Peyer's patch (tissue), 4 donors: Measurements from ENCODE around the gene CFAP54.

Source experiments
- POLR2A ChIP-seq, 2 donors: fragments of 450-650 bp; IDR thresholded peaks; one replicate each; pipeline ENCODE4 v1.5.1; 2017; ENCODE audit warnings: antibody characterized with exemption in 2 of 2, mild to moderate bottlenecking in 2 of 2, moderate library complexity in 2 of 2
- TF ChIP-seq, protein P1 (sequence below), 6 experiments: fragments of 450-650 bp in 4 of 6; fragments of 200-600 bp in 2 of 6; sonication (generic) in 1 of 6; IDR thresholded peaks; one replicate each; pipeline ENCODE4 v1.5.1; 2017 to 2019; ENCODE audit warnings: antibody characterized with exemption in 6 of 6, mild to moderate bottlenecking in 3 of 6, moderate library complexity in 1 of 6

DNA sequence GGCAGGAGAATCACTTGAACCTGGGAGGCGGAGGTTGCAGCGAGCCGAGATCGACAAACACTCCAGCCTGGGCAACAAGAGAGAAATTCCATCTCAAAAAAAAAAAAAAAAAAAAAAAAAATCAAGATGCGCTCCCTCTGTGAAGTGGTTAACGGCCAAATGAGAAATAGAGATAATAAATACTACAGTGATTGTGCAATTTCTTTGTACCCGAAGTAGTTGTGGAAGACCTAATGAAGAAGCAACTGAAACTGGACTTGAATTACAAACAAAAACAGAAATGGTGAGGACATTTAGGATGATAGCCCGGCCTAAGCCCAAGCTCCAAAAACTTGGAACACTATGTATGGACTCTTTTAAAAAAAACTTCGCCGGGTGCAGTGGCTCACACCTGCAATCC lies 45.0 kb upstream of the CFAP54 start:
- TF ChIP-seq, protein P1, sequence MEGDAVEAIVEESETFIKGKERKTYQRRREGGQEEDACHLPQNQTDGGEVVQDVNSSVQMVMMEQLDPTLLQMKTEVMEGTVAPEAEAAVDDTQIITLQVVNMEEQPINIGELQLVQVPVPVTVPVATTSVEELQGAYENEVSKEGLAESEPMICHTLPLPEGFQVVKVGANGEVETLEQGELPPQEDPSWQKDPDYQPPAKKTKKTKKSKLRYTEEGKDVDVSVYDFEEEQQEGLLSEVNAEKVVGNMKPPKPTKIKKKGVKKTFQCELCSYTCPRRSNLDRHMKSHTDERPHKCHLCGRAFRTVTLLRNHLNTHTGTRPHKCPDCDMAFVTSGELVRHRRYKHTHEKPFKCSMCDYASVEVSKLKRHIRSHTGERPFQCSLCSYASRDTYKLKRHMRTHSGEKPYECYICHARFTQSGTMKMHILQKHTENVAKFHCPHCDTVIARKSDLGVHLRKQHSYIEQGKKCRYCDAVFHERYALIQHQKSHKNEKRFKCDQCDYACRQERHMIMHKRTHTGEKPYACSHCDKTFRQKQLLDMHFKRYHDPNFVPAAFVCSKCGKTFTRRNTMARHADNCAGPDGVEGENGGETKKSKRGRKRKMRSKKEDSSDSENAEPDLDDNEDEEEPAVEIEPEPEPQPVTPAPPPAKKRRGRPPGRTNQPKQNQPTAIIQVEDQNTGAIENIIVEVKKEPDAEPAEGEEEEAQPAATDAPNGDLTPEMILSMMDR (IDR thresholded peaks at IDR 0.05) = no peak
- TF ChIP-seq POLR2A (IDR thresholded peaks at IDR 0.05) = no peak
